Tibial nerve (tissue), 4 donors: ENCODE results near the gene OOSP1. TPM values are rescaled to one million over a fixed set of nuclear protein-coding genes. Genes with fewer than 3 reads are reported as not detected.

Experiments
- DNase-seq, 2 donors: peaks; one replicate each; pipeline ENCODE4 v3.0.0-alpha.2; 2019; ENCODE audit warnings: low spot score in 2 of 2
- H3K27ac ChIP-seq, 4 donors: fragments of 200-600 bp; sonication (generic) in 3 of 4; one replicate each; pipeline ENCODE4 v1.5.1; 2017 to 2019; ENCODE audit warnings: mild to moderate bottlenecking in 1 of 4
- H3K27me3 ChIP-seq, 2 donors: fragments of 200-600 bp; sonication (generic) in 1 of 2; one replicate each; pipeline versions ENCODE4 v1.5.1 to v1.6.0; 2017 to 2019
- H3K36me3 ChIP-seq, 3 donors: fragments of 200-600 bp; sonication (generic); one replicate each; pipeline ENCODE4 v1.5.1; 2018 to 2019
- H3K4me1 ChIP-seq, 4 donors: fragments of 200-600 bp; sonication (generic) in 3 of 4; one replicate each; pipeline ENCODE4 v1.5.1; 2017 to 2019
- H3K4me3 ChIP-seq, 4 donors: fragments of 200-600 bp; sonication (generic) in 3 of 4; one replicate each; pipeline ENCODE4 v1.5.1; 2017 to 2019; ENCODE audit warnings: mild to moderate bottlenecking in 1 of 4, moderate library complexity in 1 of 4
- H3K9me3 ChIP-seq, 4 donors: fragments of 200-600 bp; sonication (generic) in 3 of 4; one replicate each; pipeline ENCODE4 v1.5.1; 2017 to 2019
- CTCF ChIP-seq, 5 experiments: fragments of 200-600 bp in 3 of 5; fragments of 450-650 bp in 2 of 5; sonication (generic) in 3 of 5; IDR thresholded peaks; one replicate each; pipeline ENCODE4 v1.5.1; 2016 to 2019; ENCODE audit warnings: antibody characterized with exemption in 5 of 5, mild to moderate bottlenecking in 3 of 5, moderate library complexity in 2 of 5
- EP300 ChIP-seq, 2 donors: sonication (generic); formaldehyde crosslinking; IDR thresholded peaks; one replicate each; pipeline ENCODE4 v1.6.1; 2017; ENCODE audit warnings: antibody characterized with exemption in 2 of 2, mild to moderate bottlenecking in 1 of 2
- POLR2A ChIP-seq, 2 donors: fragments of 450-650 bp; IDR thresholded peaks; one replicate each; pipeline ENCODE4 v1.6.1; 2017; ENCODE audit warnings: antibody characterized with exemption in 2 of 2, mild to moderate bottlenecking in 2 of 2, moderate library complexity in 2 of 2
- WGBS, 2 donors: methylation state at CpG; one replicate each; pipeline ENCODE4 v1.1.5; 2018; 5-methylcytosine and 5-hydroxymethylcytosine counted together
- total RNA-seq, 4 donors: library from RNA; depleted of rRNA; stranded (reverse); fragments of >200 nt; gene quantifications; one replicate each; pipeline ENCODE4 v1.1.0, GENCODE V29; 2016

The OOSP1 gene
- total RNA-seq, 4 donors from 2014 or later = not detected

GRCh38 chr11:59983212-59983611 is 45.0 kb downstream of the OOSP1 start:
- H3K9me3 ChIP-seq = no peaks in the 10 kb centered on the region
- no peaks in the 10 kb centered on the region for H3K27me3 ChIP-seq
- no peaks in the 10 kb centered on the region for H3K4me1 ChIP-seq
- TF ChIP-seq EP300 (IDR thresholded peaks at IDR 0.05) = no peak
- no peak for TF ChIP-seq POLR2A (IDR thresholded peaks at IDR 0.05)
- no peak for TF ChIP-seq CTCF (IDR thresholded peaks at IDR 0.05)
- H3K36me3 ChIP-seq = no peaks in the 10 kb centered on the region
- no peak for DNase-seq
- H3K27ac ChIP-seq = no peak overlapping the region
- no peak overlapping the region for H3K4me3 ChIP-seq
- 92 to 100% methylated on average over 1 of the region's 1 CpG for WGBS, 2 donors

DNA sequence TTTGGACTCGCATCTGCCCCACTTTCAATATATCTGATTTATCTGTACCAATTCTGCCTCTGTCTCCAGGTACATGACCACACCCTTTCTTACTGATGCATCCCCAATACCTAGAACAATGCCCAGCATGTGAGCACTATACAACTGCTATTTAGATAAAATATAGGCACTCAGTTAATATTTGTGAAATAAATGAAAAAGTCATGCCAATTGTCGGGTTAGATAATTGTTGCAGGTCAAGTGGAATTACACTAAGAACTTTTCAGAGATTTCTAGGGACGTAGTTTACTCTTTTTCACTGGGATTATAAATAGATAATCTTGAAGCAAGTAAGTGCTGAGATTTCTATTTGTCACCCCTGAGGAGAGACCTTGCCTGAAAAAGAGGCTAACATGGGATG is 46.1 kb downstream of the OOSP1 start:
- no peak for DNase-seq
- Histone ChIP-seq H3K4me3 (no peak overlapping the region), H3K27ac (no peak overlapping the region), H3K9me3 (peaks cover 0 to 8% (median 0%) of the 10 kb centered on the region in 4 donors), H3K27me3 (no peaks in the 10 kb centered on the region), H3K4me1 (no peaks in the 10 kb centered on the region), H3K36me3 (no peaks in the 10 kb centered on the region)
- TF ChIP-seq EP300 (IDR thresholded peaks at IDR 0.05) (no peak), POLR2A (IDR thresholded peaks at IDR 0.05) (no peak), CTCF (IDR thresholded peaks at IDR 0.05) (no peak)
- 87 to 92% methylated on average over 3 of the region's 3 CpGs for WGBS, 2 donors

GRCh38 chr11:59990421-59990820 is 52.2 kb downstream of the OOSP1 start:
- Histone ChIP-seq H3K27me3 (no peaks in the 10 kb centered on the region), H3K9me3 (peaks cover 0 to 24% (median 0%) of the 10 kb centered on the region in 4 donors), H3K4me1 (no peaks in the 10 kb centered on the region), H3K4me3 (no peak overlapping the region), H3K36me3 (no peaks in the 10 kb centered on the region), H3K27ac (no peak overlapping the region)
- TF ChIP-seq CTCF (IDR thresholded peaks at IDR 0.05) = no peak
- no peak for TF ChIP-seq EP300 (IDR thresholded peaks at IDR 0.05)
- TF ChIP-seq POLR2A (IDR thresholded peaks at IDR 0.05) = no peak
- DNase-seq = no peak
- WGBS, 2 donors = 71 to 78% methylated on average over 1 of the region's 1 CpG

DNA sequence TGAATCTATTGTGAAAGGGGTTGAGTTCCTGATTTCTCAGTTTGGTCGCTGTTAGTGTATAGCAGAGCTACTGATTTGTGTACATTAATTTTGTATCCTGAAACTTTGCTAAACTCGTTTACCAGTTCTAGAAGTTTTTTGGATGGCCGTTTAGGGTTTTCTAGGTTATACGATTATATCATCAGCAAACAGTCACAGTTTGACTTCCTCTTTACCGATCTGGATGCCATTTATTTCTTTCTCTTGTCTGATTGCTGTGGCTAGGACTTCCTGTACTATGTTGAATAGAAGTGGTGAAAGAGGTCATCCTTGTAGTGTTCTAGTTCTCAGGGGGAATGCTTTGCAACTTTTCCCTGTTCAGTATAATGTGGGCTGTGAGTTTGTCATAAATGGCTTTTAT is 54.2 kb downstream of the OOSP1 start:
- no peak overlapping the region for H3K4me3 ChIP-seq
- no peaks in the 10 kb centered on the region for H3K27me3 ChIP-seq
- H3K4me1 ChIP-seq = no peaks in the 10 kb centered on the region
- H3K9me3 ChIP-seq = peaks cover 0 to 24% (median 0%) of the 10 kb centered on the region in 4 donors
- no peak for TF ChIP-seq EP300 (IDR thresholded peaks at IDR 0.05)
- TF ChIP-seq POLR2A (IDR thresholded peaks at IDR 0.05) = no peak
- TF ChIP-seq CTCF (IDR thresholded peaks at IDR 0.05) = no peak
- no peak overlapping the region for H3K27ac ChIP-seq
- WGBS, 2 donors = 69 to 77% methylated on average over 5 of the region's 5 CpGs
- DNase-seq = no peak
- H3K36me3 ChIP-seq = no peaks in the 10 kb centered on the region

DNA sequence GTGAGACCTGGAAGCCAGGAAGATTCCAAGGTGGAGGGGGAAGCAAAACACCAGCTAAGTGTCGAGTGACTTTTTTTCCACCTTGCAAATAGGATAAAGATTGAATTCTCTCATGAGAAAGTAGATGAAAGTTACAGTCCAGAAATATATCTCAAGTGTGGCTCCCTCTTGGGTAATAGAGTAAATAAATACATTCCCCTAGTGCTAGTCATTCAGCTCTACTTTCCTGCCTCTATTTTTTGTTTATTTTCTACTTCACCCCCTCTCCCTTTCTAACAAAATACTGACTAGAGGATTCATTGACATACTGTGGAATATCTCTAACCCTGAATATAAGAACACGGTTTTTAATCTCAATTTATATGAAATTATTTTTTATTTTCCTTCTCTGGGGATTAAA is 59.6 kb downstream of the OOSP1 start:
- H3K9me3 ChIP-seq = no peaks in the 10 kb centered on the region
- 73 to 74% methylated on average over 2 of the region's 2 CpGs for WGBS, 2 donors
- DNase-seq = no peak
- no peak overlapping the region for H3K27ac ChIP-seq
- no peaks in the 10 kb centered on the region for H3K36me3 ChIP-seq
- no peaks in the 10 kb centered on the region for H3K4me1 ChIP-seq
- no peak overlapping the region for H3K4me3 ChIP-seq
- no peaks in the 10 kb centered on the region for H3K27me3 ChIP-seq
- TF ChIP-seq EP300 (IDR thresholded peaks at IDR 0.05) (no peak), POLR2A (IDR thresholded peaks at IDR 0.05) (no peak), CTCF (IDR thresholded peaks at IDR 0.05) (no peak)
